Measurements from ENCODE around the gene MYO6. TPM values are rescaled to one million over a fixed set of nuclear protein-coding genes. Genes with fewer than 3 reads are reported as not detected.
A peak's percentile ranks its signal among the peaks of the same experiment; 100 is the strongest.

The MYO6 gene
- total RNA-seq, 8 experiments from 2014 or later, result 14.8 to 30.3 (median 23.0) TPM

GRCh38 chr6:75778757-75779156, 29.7 kb downstream of the MYO6 start:
- ATAC-seq (replicated peaks in 6 of 8), result no peak

GRCh38 chr6:75786152-75786551, 37.1 kb downstream of the MYO6 start:
- 50 to 83% (median 66%) methylated on average over 1 to 2 of the region's 2 CpGs; no CpG with 5 or more reads in 4 of the 10 experiments for WGBS, 10 experiments
- no peaks in the 10 kb centered on the region for H3K4me1 ChIP-seq (replicated peaks in 1 of 2)
- H3K27ac ChIP-seq, result no peak overlapping the region
- in situ Hi-C loops (cut with MboI; ENCODE audit: low pct_unique_long_range_greater_than_20kb in 2 of 9, low sequenced_read_pairs in 9 of 9, unreplicated experiment in 9 of 9), result no loop called here
- H3K4me3 ChIP-seq, result no peak overlapping the region
- peak in 3 of 8 experiments; percentile 47 to 81 (median 76) for ATAC-seq (replicated peaks in 6 of 8)

More at GRCh38 chr6:75778757-75779156, 29.7 kb downstream of the MYO6 start:
- in situ Hi-C loops (cut with MboI; ENCODE audit: low pct_unique_long_range_greater_than_20kb in 2 of 9, low sequenced_read_pairs in 9 of 9, unreplicated experiment in 9 of 9), result no loop called here
- Histone ChIP-seq H3K27ac (no peak overlapping the region), H3K4me1 (replicated peaks in 1 of 2) (peaks cover 0 to 5% of the 10 kb centered on the region in 2 donors), H3K4me3 (no peak overlapping the region)
- WGBS, 10 experiments, result 83 to 100% (median 95%) methylated on average over 1 to 4 of the region's 4 CpGs; no CpG with 5 or more reads in 4 of the 10 experiments

DNA sequence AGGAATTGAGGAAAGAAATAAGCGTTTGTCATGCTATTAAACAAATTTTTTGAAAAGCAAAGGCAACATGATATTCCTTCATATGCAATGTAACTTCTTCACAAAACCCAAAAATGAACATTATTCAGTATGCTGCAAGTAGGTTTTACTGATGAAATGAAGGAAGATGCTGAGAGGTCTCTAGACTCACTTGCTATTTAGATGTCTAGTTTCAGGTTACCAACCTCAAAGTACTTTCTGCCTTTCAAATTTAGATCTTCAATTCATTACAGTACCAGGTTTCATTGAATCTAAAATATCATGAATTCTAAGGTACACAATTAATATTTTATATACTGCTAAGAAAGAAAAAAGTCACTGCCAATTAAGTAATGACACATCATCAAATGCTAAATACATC, 39.9 kb downstream of the MYO6 start:
- in situ Hi-C loops (cut with MboI; ENCODE audit: low pct_unique_long_range_greater_than_20kb in 2 of 9, low sequenced_read_pairs in 9 of 9, unreplicated experiment in 9 of 9), result no loop called here
- Histone ChIP-seq H3K4me3 (no peak overlapping the region), H3K4me1 (replicated peaks in 1 of 2) (no peaks in the 10 kb centered on the region), H3K27ac (no peak overlapping the region)
- ATAC-seq (replicated peaks in 6 of 8), result no peak
- 55 to 100% (median 83%) methylated on average over 1 of the region's 1 CpG for WGBS, 10 experiments

GRCh38 chr6:75791881-75792280, 42.8 kb downstream of the MYO6 start:
- Histone ChIP-seq H3K4me1 (replicated peaks in 1 of 2) (no peaks in the 10 kb centered on the region), H3K27ac (no peak overlapping the region), H3K4me3 (no peak overlapping the region)
- no peak for ATAC-seq (replicated peaks in 6 of 8)
- in situ Hi-C loops (cut with MboI; ENCODE audit: low pct_unique_long_range_greater_than_20kb in 2 of 9, low sequenced_read_pairs in 9 of 9, unreplicated experiment in 9 of 9), result no loop called here
- WGBS, 10 experiments, result 10 to 100% (median 93%) methylated on average over 1 to 3 of the region's 3 CpGs

DNA sequence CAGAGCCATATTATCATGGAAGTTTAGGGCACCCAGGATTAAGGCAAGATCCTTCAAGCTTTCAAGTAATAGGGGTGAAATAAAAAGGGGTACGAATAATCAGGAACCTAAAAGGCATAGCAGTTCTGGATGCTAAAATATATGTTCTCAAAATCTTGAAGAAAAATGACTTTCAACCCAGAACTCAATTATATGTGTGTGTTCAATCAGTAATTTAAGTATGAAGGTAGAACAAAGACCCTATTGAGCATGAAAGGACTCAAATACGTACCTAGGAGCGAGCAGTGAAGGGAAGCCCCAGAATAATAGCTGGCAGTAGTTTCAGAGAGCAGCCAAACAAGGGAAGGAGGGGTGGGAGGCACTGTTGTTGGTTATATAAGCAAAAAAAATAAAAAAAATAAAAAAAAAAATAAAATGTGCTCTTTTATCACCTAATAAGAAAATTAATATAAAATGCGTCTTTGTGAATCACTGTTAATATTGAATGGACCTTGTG, 45.4 kb downstream of the MYO6 start:
- H3K4me3 ChIP-seq, result no peak overlapping the region
- no peak for ATAC-seq (replicated peaks in 6 of 8)
- in situ Hi-C loops (cut with MboI; ENCODE audit: low pct_unique_long_range_greater_than_20kb in 2 of 9, low sequenced_read_pairs in 9 of 9, unreplicated experiment in 9 of 9), result no loop called here
- H3K27ac ChIP-seq, result no peak overlapping the region
- WGBS, 10 experiments, result 76 to 98% (median 82%) methylated on average over 3 to 4 of the region's 4 CpGs; no CpG with 5 or more reads in 1 of the 10 experiments
- H3K4me1 ChIP-seq (replicated peaks in 1 of 2), result no peaks in the 10 kb centered on the region

DNA sequence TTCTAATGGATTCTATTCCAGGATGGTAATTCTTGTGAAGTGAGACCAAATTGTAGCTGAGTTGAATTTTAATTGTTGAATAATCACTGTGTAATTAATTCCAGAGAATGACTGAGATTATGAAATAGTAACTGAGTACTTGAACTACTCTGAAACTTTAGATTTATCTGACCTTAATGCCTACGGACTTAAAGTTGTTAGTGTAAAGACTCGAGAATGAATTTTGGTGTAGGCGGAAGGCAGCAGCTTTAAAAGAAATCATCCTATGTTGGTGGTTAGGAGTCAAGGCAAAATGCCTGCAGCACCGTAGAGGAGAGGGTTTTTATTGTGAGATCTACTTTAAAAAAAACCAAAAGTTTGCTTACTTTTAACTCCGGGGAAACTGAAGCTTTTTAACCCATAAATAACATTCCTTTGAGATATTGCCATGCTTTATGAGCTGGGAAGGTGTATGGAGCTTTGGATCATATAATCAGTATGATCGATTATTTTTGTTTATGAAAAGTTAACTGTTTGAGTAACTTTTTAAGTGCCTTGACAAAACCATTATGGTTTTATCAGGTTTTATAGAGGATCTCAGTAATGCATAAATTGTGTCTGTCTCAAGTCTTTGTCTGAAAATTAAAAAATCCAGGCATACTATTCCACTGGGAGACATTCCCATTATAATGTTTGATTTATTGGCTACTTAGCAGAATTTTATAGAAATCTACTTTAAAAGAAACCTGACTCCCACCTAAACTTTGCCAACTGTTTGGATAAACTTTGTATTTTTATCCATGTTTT, 46.1 kb downstream of the MYO6 start:
- in situ Hi-C loops (cut with MboI; ENCODE audit: low pct_unique_long_range_greater_than_20kb in 2 of 9, low sequenced_read_pairs in 9 of 9, unreplicated experiment in 9 of 9), result no loop called here
- 7 to 93% (median 66%) methylated on average over 1 to 6 of the region's 6 CpGs for WGBS, 10 experiments
- Histone ChIP-seq H3K4me3 (no peak overlapping the region), H3K27ac (no peak overlapping the region), H3K4me1 (replicated peaks in 1 of 2) (no peaks in the 10 kb centered on the region)
- ATAC-seq (replicated peaks in 6 of 8), result no peak

- no peak overlapping the region for H3K4me3 ChIP-seq
- no peak overlapping the region for H3K27ac ChIP-seq
- no peak for ATAC-seq (replicated peaks in 6 of 8)
- H3K4me1 ChIP-seq (replicated peaks in 1 of 2), result no peaks in the 10 kb centered on the region
- 83 to 100% (median 94%) methylated on average over 1 of the region's 1 CpG; no CpG with 5 or more reads in 4 of the 10 experiments for WGBS, 10 experiments
- in situ Hi-C loops (cut with MboI; ENCODE audit: low pct_unique_long_range_greater_than_20kb in 2 of 9, low sequenced_read_pairs in 9 of 9, unreplicated experiment in 9 of 9), result no loop called here
These were observed 47.7 kb downstream of the MYO6 start for GRCh38 chr6:75796723-75797122.

- in situ Hi-C loops (cut with MboI; ENCODE audit: low pct_unique_long_range_greater_than_20kb in 2 of 9, low sequenced_read_pairs in 9 of 9, unreplicated experiment in 9 of 9), result no loop called here
- H3K4me3 ChIP-seq, result no peak overlapping the region
- no peak overlapping the region for H3K27ac ChIP-seq
- no peak for ATAC-seq (replicated peaks in 6 of 8)
- 60 to 100% (median 95%) methylated on average over 1 to 4 of the region's 4 CpGs for WGBS, 10 experiments
- H3K4me1 ChIP-seq (replicated peaks in 1 of 2), result no peaks in the 10 kb centered on the region
These were observed 51.1 kb downstream of the MYO6 start for GRCh38 chr6:75800133-75800532.

- no peaks in the 10 kb centered on the region for H3K4me1 ChIP-seq (replicated peaks in 1 of 2)
- ATAC-seq (replicated peaks in 6 of 8), result no peak
- no peak overlapping the region for H3K4me3 ChIP-seq
- in situ Hi-C loops (cut with MboI; ENCODE audit: low pct_unique_long_range_greater_than_20kb in 2 of 9, low sequenced_read_pairs in 9 of 9, unreplicated experiment in 9 of 9), result no loop called here
- no peak overlapping the region for H3K27ac ChIP-seq
- 89 to 100% (median 91%) methylated on average over 1 to 7 of the region's 9 CpGs; no CpG with 5 or more reads in 1 of the 10 experiments for WGBS, 10 experiments
These were observed 51.9 kb downstream of the MYO6 start for GRCh38 chr6:75800708-75801505.

- no peak overlapping the region for H3K27ac ChIP-seq
- no peak overlapping the region for H3K4me3 ChIP-seq
- H3K4me1 ChIP-seq (replicated peaks in 1 of 2), result no peaks in the 10 kb centered on the region
- ATAC-seq (replicated peaks in 6 of 8), result no peak
- 83 to 100% (median 94%) methylated on average over 2 to 6 of the region's 6 CpGs; no CpG with 5 or more reads in 4 of the 10 experiments for WGBS, 10 experiments
- in situ Hi-C loops (cut with MboI; ENCODE audit: low pct_unique_long_range_greater_than_20kb in 2 of 9, low sequenced_read_pairs in 9 of 9, unreplicated experiment in 9 of 9), result no loop called here
These were observed 53.3 kb downstream of the MYO6 start for GRCh38 chr6:75802366-75802765.

DNA sequence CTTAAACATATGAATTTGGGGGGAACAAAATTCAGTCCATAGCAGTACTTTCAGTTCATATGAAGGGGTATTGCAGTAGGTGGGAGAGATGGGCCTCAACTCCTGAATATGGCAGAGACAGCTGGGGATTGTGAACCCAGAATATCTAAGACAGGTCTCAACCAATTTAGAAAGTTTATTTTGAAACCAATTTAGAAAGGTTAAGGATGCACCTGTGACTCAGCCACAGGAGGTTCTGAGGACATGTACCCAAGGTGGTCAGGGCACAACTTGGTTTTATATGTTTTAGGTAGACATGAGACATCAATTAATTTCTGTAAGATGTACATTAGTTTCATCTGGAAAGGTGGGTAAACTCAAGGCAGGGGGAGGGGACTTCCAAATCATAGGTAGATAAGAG, 59.5 kb downstream of the MYO6 start:
- H3K4me1 ChIP-seq (replicated peaks in 1 of 2), result no peaks in the 10 kb centered on the region
- ATAC-seq (replicated peaks in 6 of 8), result no peak
- no peak overlapping the region for H3K4me3 ChIP-seq
- in situ Hi-C loops (cut with MboI; ENCODE audit: low pct_unique_long_range_greater_than_20kb in 2 of 9, low sequenced_read_pairs in 9 of 9, unreplicated experiment in 9 of 9), result no loop called here
- H3K27ac ChIP-seq, result no peak overlapping the region

DNA sequence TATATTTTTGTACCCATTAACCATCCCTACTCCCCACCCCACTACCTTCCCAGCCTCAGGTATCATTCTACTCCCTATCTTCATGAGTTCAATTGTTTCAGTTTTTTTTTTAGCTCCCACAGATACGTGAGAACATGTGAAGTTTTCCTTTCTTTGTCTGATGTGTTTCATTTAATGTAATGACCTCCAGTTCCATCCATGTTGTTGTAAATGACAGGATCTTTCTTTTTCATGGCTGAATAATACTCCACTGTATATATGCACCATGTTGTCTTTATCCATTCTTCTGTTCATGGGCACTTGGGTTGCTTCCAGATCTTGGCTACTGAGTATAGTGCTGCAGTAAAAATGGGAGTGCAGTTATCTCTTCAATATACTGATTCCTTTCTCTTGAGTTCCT, 63.5 kb downstream of the MYO6 start:
- no peak overlapping the region for H3K27ac ChIP-seq
- no peak overlapping the region for H3K4me3 ChIP-seq
- no peaks in the 10 kb centered on the region for H3K4me1 ChIP-seq (replicated peaks in 1 of 2)
- ATAC-seq (replicated peaks in 6 of 8), result no peak
- 57 to 100% (median 100%) methylated on average over 1 of the region's 1 CpG; no CpG with 5 or more reads in 1 of the 10 experiments for WGBS, 10 experiments
- in situ Hi-C loops (cut with MboI; ENCODE audit: low pct_unique_long_range_greater_than_20kb in 2 of 9, low sequenced_read_pairs in 9 of 9, unreplicated experiment in 9 of 9), result no loop called here

DNA sequence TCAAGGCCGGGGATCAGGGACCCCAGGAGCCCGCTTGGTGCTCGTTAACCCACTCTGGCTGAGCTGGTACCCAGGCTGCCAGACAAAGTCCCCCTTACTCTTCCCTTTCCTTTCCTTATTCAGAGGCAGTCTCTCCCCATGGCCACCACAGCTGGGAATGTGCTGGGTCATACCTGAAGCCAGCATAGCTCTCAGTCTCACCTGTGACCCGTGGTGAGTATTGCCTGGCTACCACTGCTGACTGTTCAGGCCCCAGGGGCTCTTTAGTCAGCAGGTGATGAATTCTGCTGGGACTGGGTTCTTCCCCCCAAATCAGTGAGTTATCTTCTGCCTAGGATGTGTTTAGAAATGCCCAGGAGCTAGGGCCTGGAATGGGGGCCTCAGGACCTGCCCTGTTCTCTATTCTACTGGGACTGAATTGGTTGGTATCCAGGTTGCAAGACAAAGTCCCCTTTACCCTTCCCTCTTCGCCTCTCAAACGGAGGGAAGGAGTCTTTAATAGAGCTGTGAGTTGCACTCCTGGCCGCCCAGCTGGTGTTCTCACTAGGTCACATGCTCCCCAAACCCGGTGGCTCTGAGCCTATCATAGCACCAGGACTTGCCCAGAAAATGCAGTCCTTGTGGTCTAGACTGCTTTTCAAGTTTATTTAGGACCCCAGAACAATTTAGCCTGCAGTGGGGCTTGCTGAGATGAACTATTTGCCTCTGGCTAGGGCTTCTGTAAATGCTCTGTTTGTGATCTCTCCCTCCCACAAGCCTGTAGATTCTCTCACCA, 64.6 kb downstream of the MYO6 start:
- in situ Hi-C loops (cut with MboI; ENCODE audit: low pct_unique_long_range_greater_than_20kb in 2 of 9, low sequenced_read_pairs in 9 of 9, unreplicated experiment in 9 of 9), result no loop called here
- no peak for ATAC-seq (replicated peaks in 6 of 8)
- Histone ChIP-seq H3K4me3 (no peak overlapping the region), H3K4me1 (replicated peaks in 1 of 2) (no peaks in the 10 kb centered on the region), H3K27ac (no peak overlapping the region)
- WGBS, 10 experiments, result 60 to 100% (median 87%) methylated on average over 1 to 6 of the region's 8 CpGs; no CpG with 5 or more reads in 4 of the 10 experiments
